Omental fat pad (tissue), 4 donors: ENCODE data around the gene IMPA2. TPM values are rescaled to one million over a fixed set of nuclear protein-coding genes. Genes with fewer than 3 reads are reported as not detected.

ENCODE experiments used
- ATAC-seq: fragments of 150-250 bp; one replicate; pipeline ENCODE4 v1.9.1; 2016; ENCODE audit warnings: mild to moderate bottlenecking, moderate library complexity; ENCODE audit not compliant: low FRiP score
- DNase-seq: peaks from one replicate; pipeline ENCODE4 v3.0.0-alpha.2; 2019; ENCODE audit warnings: low spot score
- total RNA-seq, 4 donors: library from RNA; depleted of rRNA; stranded (reverse); fragments of >200 nt; gene quantifications; one replicate each; pipeline ENCODE4 v1.1.0, GENCODE V29; 2016
- TF ChIP-seq, protein P1 (sequence below), 3 donors: fragments of 450-650 bp; IDR thresholded peaks; one replicate each; pipeline ENCODE4 v1.5.1; 2016 to 2017; ENCODE audit warnings: antibody characterized with exemption in 3 of 3, mild to moderate bottlenecking in 3 of 3, moderate library complexity in 2 of 3

Gene IMPA2
- total RNA-seq, 4 donors from 2014 or later: 18.7 to 31.6 (median 27.7) TPM

GRCh38 chr18:12029786-12030584, 48.7 kb downstream of the IMPA2 start:
- ATAC-seq (no peak), DNase-seq (no peak)
- TF ChIP-seq, protein P1, sequence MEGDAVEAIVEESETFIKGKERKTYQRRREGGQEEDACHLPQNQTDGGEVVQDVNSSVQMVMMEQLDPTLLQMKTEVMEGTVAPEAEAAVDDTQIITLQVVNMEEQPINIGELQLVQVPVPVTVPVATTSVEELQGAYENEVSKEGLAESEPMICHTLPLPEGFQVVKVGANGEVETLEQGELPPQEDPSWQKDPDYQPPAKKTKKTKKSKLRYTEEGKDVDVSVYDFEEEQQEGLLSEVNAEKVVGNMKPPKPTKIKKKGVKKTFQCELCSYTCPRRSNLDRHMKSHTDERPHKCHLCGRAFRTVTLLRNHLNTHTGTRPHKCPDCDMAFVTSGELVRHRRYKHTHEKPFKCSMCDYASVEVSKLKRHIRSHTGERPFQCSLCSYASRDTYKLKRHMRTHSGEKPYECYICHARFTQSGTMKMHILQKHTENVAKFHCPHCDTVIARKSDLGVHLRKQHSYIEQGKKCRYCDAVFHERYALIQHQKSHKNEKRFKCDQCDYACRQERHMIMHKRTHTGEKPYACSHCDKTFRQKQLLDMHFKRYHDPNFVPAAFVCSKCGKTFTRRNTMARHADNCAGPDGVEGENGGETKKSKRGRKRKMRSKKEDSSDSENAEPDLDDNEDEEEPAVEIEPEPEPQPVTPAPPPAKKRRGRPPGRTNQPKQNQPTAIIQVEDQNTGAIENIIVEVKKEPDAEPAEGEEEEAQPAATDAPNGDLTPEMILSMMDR (IDR thresholded peaks at IDR 0.05): no peak

GRCh38 chr18:12030670-12031069, 49.4 kb downstream of the IMPA2 start:
- no peak for ATAC-seq
- TF ChIP-seq, protein P1 (IDR thresholded peaks at IDR 0.05): no peak
- no peak for DNase-seq

- TF ChIP-seq, protein P1 (IDR thresholded peaks at IDR 0.05): no peak
- ATAC-seq (no peak), DNase-seq (no peak)
Observed at GRCh38 chr18:12031181-12031580, 49.9 kb downstream of the IMPA2 start.

GRCh38 chr18:12031846-12032245, 50.5 kb downstream of the IMPA2 start:
- no peak for DNase-seq
- ATAC-seq: peak; percentile 65
- TF ChIP-seq, protein P1 (IDR thresholded peaks at IDR 0.05): no peak

- TF ChIP-seq, protein P1 (IDR thresholded peaks at IDR 0.05): no peak
- DNase-seq: no peak
- ATAC-seq: peak; percentile 31
Observed at GRCh38 chr18:12032786-12033642, 51.7 kb downstream of the IMPA2 start.

DNA sequence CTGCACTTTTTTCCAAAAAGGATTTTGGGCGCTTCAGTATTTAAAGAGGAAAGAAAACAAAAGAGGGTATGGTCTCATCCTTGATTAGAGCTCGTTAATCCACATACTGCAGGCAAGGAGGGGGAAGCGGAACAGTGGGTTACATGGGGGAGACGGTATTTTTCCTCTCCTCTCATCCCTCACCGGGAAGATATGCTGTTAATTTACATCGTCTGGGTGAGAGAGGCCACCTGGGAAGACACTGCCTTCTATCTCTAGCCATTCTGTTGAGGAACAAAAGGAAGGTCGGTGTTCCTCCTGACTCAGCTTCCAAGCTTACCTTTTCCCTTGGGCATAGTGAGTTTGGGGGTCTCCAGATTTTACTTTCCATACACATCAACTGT, 52.3 kb downstream of the IMPA2 start:
- DNase-seq (no peak), ATAC-seq (no peak)
- TF ChIP-seq, protein P1 (IDR thresholded peaks at IDR 0.05): no peak
